Activated T-cell treated with anti-CD3 and anti-CD28 coated beads, Interleukin-2, amount 50 U/mL, for 48 hours (primary cell): Measurements from ENCODE around the gene CRAMP1.

ENCODE experiments used
- DNase-seq, 2 experiments: peaks; one replicate each; pipeline ENCODE4 v3.0.0-alpha.2; 2020

CRAMP1 gene

DNA sequence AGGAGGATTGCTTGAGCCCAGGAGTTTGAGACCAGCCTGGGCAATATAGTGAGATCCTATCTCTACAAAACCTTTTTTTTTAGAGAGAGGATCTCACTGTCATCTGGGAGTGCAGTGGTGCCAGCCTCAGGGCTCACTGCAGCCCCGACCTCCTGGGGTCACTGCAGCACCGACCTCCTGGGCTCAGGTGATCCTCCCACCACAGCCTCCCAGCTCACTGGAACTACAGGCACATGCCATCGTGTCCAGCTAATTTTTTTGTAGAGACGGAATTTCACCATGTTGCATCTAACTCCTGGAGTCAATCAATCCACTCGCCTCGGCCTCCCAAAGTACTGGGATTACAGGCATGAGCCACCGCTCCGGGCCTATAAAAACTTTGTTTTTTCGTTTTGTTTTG is 109.2 kb downstream of the CRAMP1 start:
- DNase-seq, result no peak

DNA sequence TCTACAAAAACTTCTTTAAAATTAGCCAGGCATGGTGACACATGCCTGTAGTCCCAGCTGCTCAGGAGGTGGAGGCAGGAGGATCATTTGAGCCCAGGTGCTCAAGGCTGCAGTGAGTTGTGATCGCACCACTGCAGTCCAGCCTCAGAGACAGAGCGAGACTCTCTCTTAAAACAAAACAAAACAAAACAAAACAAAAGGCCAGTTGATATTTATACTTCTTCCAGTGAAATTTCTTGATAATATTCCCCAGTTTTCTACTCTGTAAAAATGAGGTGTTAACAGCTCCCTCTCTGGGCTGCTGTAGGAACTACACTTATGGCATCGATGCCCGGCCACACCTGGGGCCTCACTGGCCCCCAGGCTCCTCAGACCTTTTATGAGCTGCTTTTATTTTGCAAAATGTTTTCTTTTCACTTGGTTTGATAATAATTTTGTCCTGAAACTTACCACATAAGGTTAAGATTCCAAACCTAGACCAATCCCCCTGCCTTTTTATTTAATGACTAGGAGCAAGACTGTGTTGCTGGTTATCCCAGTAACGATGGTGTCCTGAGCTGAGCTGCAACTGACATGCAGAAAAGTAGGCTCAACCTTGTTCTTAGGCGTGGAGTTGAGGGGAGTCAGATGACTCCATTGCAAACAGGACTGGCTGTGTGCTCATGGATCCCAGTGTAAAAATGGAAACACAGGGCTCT is 111.4 kb downstream of the CRAMP1 start:
- peak; percentile 55 to 59 for DNase-seq

DNA sequence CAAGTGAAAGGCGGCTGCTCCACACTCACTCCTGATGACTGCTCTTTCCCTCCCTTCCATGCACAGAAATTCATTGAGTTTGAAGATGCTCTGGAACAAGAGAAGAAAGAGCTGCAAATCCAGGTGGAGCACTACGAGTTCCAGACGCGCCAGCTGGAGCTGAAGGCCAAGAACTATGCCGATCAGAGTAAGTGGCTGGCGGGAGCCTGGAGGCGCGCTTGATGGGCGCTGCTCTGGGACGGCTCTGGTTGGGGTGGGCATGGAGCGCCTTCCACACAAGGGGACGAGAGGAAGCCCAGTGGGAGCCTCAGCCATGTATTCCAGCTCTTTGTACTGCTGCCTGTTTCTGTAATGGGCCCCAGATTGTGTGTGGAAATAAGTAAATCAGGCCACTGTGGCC is 112.3 kb downstream of the CRAMP1 start:
- no peak for DNase-seq

DNA sequence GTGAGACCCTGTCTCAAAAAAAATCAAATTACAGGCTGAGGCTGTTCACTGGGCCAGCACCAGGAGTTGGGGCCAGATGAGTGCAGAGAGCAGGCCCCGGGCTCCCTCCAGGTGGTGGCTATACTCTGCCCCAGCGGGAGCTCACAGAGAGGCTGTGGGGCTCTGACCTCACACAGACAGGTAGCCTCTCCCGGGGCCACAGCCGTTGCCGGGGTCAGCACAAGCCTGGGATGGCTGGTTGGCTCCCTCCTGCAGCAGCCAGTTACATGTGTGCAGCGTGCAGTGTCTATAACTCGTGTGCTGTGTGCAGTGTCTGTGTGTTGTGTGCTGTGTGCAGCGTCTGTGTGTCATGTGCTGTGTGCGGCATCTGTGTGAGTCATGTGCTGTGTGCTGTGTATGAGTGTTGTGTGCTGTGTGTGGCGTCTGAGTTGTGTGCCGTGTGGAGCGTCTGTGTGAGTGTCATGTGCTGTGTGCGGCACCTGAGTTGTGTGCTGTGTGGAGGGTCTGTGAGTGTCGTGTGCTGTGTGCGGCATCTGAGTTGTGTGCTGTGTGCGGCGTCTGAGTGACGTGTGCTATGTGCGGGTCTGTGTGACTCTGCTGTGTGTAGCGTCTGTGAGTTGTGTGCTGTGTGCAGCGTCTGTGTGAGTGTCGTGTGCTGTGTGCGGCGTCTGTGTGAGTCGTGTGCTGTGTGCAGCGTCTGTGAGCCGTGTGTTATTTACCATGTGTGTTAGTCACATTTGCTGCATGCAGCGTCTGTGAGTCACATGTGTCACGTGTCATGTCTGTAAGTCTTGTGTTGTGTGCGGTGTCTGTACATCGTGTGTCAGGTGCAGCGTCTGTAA is 114.7 kb downstream of the CRAMP1 start:
- DNase-seq, result no peak
